HepG2 (cell line): ENCODE results near the gene SNX22. TPM values are rescaled to one million over a fixed set of nuclear protein-coding genes. Genes with fewer than 3 reads are reported as not detected.
A peak's percentile ranks its signal among the peaks of the same experiment; 100 is the strongest.

Experiments used
- AFF4 ChIP-seq: sonication (generic); formaldehyde crosslinking; IDR thresholded peaks from 2 replicates; pipeline ENCODE4 v1.4.0; 2020; ENCODE audit warnings: missing genetic modification reagents
- FOXC1 ChIP-seq: sonication (generic); formaldehyde crosslinking; IDR thresholded peaks from 2 replicates; pipeline ENCODE4 v1.8.0; 2022; ENCODE audit warnings: mild to moderate bottlenecking, missing genetic modification reagents, borderline replicate concordance
- HNRNPK ChIP-seq: fragments of 200-400 bp; formaldehyde crosslinking; IDR thresholded peaks from 2 replicates; pipeline ENCODE4 v1.6.1; 2018; ENCODE audit warnings: low read length, low read depth, moderate library complexity, mild to moderate bottlenecking; ENCODE audit not compliant: poor library complexity, severe bottlenecking
- KAT7 ChIP-seq: IDR thresholded peaks from 2 replicates; pipeline ENCODE4 v1.6.1; 2018; ENCODE audit warnings: borderline replicate concordance, missing compliant biosample characterization
- NFATC3 ChIP-seq: sonication (generic); formaldehyde crosslinking; IDR thresholded peaks from 2 replicates; pipeline ENCODE4 v1.5.1; 2020; ENCODE audit warnings: mild to moderate bottlenecking, missing genetic modification reagents
- NFE2 ChIP-seq: sonication (generic); formaldehyde crosslinking; IDR thresholded peaks from 2 replicates; pipeline ENCODE4 v1.4.0; 2020; ENCODE audit warnings: missing genetic modification reagents
- NPAS2 ChIP-seq: sonication (generic); formaldehyde crosslinking; IDR thresholded peaks from 2 replicates; pipeline ENCODE4 v1.8.0; 2022; ENCODE audit warnings: mild to moderate bottlenecking, missing genetic modification reagents, borderline replicate concordance
- RBFOX2 ChIP-seq: fragments of 200-400 bp; formaldehyde crosslinking; IDR thresholded peaks from 2 replicates; pipeline ENCODE4 v1.6.1; 2017; ENCODE audit warnings: low read depth, mild to moderate bottlenecking, low read length
- SMARCC2 ChIP-seq: fragments of 450-650 bp; IDR thresholded peaks from 2 replicates; pipeline ENCODE4 v1.6.1; 2017; ENCODE audit warnings: antibody characterized with exemption, mild to moderate bottlenecking
- SRF ChIP-seq: IDR thresholded peaks from 2 replicates; pipeline ENCODE4 v1.6.1; 2011; ENCODE audit warnings: mild to moderate bottlenecking, low read depth, low read length, moderate library complexity
- ZNF292 ChIP-seq: sonication (generic); formaldehyde crosslinking; IDR thresholded peaks from 2 replicates; pipeline ENCODE4 v1.8.1; 2022; ENCODE audit warnings: mild to moderate bottlenecking, low read depth, missing genetic modification reagents, borderline replicate concordance
- ZNF460 ChIP-seq: sonication (generic); formaldehyde crosslinking; IDR thresholded peaks from 2 replicates; pipeline ENCODE4 v1.5.1; 2020; ENCODE audit warnings: missing genetic modification reagents, mild to moderate bottlenecking, borderline replicate concordance
- ZNF746 ChIP-seq: sonication (generic); formaldehyde crosslinking; IDR thresholded peaks from 2 replicates; pipeline ENCODE4 v1.8.0; 2022; ENCODE audit warnings: mild to moderate bottlenecking, missing genetic modification reagents
- ZNF773 ChIP-seq: sonication (generic); formaldehyde crosslinking; IDR thresholded peaks from 2 replicates; pipeline ENCODE4 v1.4.0; 2020; ENCODE audit warnings: missing genetic modification reagents, borderline replicate concordance
- ZNF850 ChIP-seq: sonication (generic); formaldehyde crosslinking; conservative IDR thresholded peaks from 2 replicates; pipeline ENCODE4 v1.9.0; 2021; ENCODE audit warnings: mild to moderate bottlenecking, missing genetic modification reagents
- polyA plus RNA-seq, 8 experiments: library from polyadenylated mRNA; depleted of rRNA in 3 of 8; stranded (reverse) in 7 of 8; unstranded in 1 of 8; fragments of >200 nt; fragmentation: Illumina TruSeq in 4 of 8; extraction: Trizol in 4 of 8; gene quantifications; 2 replicates each; pipeline versions ENCODE4 v1.2.1 to v1.2.3, GENCODE V29; 2011 to 2016; ENCODE audit warnings: low read depth in 4 of 8, missing spikeins in 1 of 8, mixed read lengths in 1 of 8; ENCODE audit not compliant: insufficient read depth in 1 of 8
- total RNA-seq, 5 experiments: library from RNA; depleted of rRNA; stranded (reverse); fragments of >200 nt; fragmentation: Illumina TruSeq; extraction: Trizol; gene quantifications; 2 replicates each; pipeline ENCODE4 v1.2.3, GENCODE V29; 2016; ENCODE audit warnings: low read depth in 1 of 5
- TF ChIP-seq, protein P1 (sequence below): sonication (generic); formaldehyde crosslinking; IDR thresholded peaks from 2 replicates; pipeline ENCODE4 v1.4.0; 2020; ENCODE audit warnings: mild to moderate bottlenecking, missing genetic modification reagents
- TF ChIP-seq, protein P2 (sequence below): IDR thresholded peaks from 2 replicates; pipeline ENCODE4 v1.6.1; 2012; ENCODE audit warnings: inconsistent platforms
- TF ChIP-seq, protein P3 (sequence below): sonication (generic); formaldehyde crosslinking; conservative IDR thresholded peaks from 2 replicates; pipeline ENCODE4 v1.5.0; 2020; ENCODE audit warnings: missing genetic modification reagents
- TF ChIP-seq, protein P4 (sequence below): IDR thresholded peaks from 2 replicates; pipeline ENCODE4 v1.6.1; 2016; ENCODE audit warnings: missing biosample characterization, missing genetic modification reagents, low read depth
- TF ChIP-seq, protein P5 (sequence below): sonication (generic); formaldehyde crosslinking; IDR thresholded peaks from 2 replicates; pipeline ENCODE4 v1.4.0; 2020; ENCODE audit warnings: mild to moderate bottlenecking, missing genetic modification reagents

The SNX22 gene
- total and polyA plus RNA-seq, 2 of the 13 experiments (the other 11 are each of a cell fraction or from before 2014, with no cell fraction given) = 2.3 to 5.5 TPM

DNA sequence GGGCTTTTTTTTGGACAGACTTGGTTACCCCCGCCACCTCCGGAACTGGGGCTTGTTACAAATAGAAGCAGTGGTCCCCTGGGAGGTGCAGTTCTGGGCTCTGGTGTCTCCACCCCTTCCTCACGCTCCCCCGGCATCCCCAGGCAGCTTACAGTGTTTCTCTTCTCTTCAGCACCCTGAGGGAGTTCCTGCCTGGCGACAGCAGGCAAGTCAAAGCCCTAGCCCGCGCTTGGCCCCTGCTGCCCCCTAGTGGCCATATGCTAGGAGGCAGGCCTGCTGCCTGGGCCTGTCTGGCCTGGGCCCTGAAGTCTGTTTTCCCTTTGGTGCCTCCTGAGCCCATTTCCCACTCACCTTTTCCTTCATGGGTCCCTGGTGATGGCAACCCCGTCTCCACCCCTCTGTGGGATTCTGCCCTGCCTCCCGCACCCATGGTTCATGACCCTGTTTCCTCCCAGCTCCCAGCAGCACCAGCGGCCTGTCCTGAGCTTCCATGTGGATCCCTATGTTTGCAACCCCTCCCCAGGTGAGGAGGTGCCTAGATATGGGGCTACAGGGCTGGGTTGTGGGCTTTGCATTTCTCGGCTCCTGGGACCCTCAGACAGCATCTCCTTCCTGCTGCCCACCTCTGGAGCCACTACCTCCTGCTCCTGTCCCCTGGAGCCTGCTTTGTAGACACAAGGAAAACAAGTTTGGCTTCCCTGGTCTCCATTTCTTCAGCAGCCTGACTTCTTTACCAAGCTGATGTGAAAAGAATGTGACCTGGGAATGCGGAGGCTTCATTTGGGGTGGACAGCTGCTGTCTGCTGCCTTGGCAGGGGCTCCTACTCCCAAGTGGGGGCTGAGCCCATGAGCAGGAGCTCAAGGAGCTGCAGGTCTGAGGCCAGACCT lies 2.2 kb downstream of the SNX22 start (continued):
- TF ChIP-seq, protein P1, sequence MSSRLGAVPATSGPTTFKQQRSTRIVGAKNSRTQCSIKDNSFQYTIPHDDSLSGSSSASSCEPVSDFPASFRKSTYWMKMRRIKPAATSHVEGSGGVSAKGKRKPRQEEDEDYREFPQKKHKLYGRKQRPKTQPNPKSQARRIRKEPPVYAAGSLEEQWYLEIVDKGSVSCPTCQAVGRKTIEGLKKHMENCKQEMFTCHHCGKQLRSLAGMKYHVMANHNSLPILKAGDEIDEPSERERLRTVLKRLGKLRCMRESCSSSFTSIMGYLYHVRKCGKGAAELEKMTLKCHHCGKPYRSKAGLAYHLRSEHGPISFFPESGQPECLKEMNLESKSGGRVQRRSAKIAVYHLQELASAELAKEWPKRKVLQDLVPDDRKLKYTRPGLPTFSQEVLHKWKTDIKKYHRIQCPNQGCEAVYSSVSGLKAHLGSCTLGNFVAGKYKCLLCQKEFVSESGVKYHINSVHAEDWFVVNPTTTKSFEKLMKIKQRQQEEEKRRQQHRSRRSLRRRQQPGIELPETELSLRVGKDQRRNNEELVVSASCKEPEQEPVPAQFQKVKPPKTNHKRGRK = no peak
- TF ChIP-seq ZNF460 (CRISPR knock-in tag) = no peak
- TF ChIP-seq NFATC3 (CRISPR knock-in tag) = no peak
- TF ChIP-seq SMARCC2 = no peak
- TF ChIP-seq SRF = no peak
- TF ChIP-seq, protein P2, sequence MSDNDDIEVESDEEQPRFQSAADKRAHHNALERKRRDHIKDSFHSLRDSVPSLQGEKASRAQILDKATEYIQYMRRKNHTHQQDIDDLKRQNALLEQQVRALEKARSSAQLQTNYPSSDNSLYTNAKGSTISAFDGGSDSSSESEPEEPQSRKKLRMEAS = no peak
- no peak for TF ChIP-seq ZNF773 (CRISPR knock-in tag)
- TF ChIP-seq ZNF850 (CRISPR knock-in tag) = no peak
- no peak for TF ChIP-seq NFE2 (CRISPR knock-in tag)
- no peak for TF ChIP-seq AFF4 (CRISPR knock-in tag)
- TF ChIP-seq, protein P3, sequence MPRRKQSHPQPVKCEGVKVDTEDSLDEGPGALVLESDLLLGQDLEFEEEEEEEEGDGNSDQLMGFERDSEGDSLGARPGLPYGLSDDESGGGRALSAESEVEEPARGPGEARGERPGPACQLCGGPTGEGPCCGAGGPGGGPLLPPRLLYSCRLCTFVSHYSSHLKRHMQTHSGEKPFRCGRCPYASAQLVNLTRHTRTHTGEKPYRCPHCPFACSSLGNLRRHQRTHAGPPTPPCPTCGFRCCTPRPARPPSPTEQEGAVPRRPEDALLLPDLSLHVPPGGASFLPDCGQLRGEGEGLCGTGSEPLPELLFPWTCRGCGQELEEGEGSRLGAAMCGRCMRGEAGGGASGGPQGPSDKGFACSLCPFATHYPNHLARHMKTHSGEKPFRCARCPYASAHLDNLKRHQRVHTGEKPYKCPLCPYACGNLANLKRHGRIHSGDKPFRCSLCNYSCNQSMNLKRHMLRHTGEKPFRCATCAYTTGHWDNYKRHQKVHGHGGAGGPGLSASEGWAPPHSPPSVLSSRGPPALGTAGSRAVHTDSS = no peak
- TF ChIP-seq NPAS2 (CRISPR knock-in tag) = no peak
- no peak for TF ChIP-seq FOXC1
- TF ChIP-seq ZNF292 = no peak
- TF ChIP-seq, protein P4, sequence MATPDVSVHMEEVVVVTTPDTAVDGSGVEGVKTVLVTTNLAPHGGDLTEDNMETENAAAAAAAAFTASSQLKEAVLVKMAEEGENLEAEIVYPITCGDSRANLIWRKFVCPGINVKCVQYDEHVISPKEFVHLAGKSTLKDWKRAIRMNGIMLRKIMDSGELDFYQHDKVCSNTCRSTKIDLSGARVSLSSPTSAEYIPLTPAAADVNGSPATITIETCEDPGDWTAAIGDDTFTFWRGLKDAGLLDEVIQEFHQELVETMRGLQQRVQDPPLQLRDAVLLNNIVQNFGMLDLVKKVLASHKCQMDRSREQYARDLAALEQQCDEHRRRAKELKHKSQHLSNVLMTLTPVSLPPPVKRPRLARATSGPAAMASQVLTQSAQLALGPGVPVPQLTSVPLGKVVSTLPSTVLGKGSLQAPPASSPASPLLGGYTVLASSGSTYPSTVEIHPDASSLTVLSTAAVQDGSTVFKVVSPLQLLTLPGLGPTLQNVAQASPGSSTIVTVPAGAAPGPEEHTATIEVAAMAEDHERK (CRISPR knock-in tag) = no peak
- no peak for TF ChIP-seq HNRNPK
- TF ChIP-seq ZNF746 (CRISPR knock-in tag) = no peak; the same call in 1 of the 2 replicates
- TF ChIP-seq, protein P5, sequence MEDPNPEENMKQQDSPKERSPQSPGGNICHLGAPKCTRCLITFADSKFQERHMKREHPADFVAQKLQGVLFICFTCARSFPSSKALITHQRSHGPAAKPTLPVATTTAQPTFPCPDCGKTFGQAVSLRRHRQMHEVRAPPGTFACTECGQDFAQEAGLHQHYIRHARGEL (CRISPR knock-in tag) = no peak
- peak; percentile 75 for TF ChIP-seq RBFOX2
- TF ChIP-seq KAT7 = no peak
